ENCODE data around the gene FN3K. TPM values are rescaled to one million over a fixed set of nuclear protein-coding genes. Genes with fewer than 3 reads are reported as not detected.

The FN3K gene
- total and polyA plus RNA-seq, 2 of the 8 experiments (the other 6 are each of a cell fraction or from before 2014, with no cell fraction given) = 0.88 to 14.2 TPM

- Histone ChIP-seq H4K91ac (replicated peaks; ENCODE audit: insufficient read length, low read length) (no peak overlapping the region), H3K4me1 (replicated peaks in 1 of 4; ENCODE audit: control insufficient read depth in 3 of 4, insufficient read depth in 4 of 4, low read length in 3 of 4) (no peaks in the 10 kb centered on the region), H3K4me2 (ENCODE audit: insufficient read depth in 1 of 2, low read depth in 2 of 2, low read length in 2 of 2) (no peak overlapping the region; a peak in 1 of 4 replicates), H2BK15ac (ENCODE audit: low read length) (peak overlapping the region; percentile 88), H3K4me3 (ENCODE audit: extremely low read depth in 1 of 4, insufficient read depth in 2 of 4, low read depth in 3 of 4, low read length in 4 of 4) (no peak overlapping the region), H4K20me1 (replicated peaks in 1 of 2; ENCODE audit: control insufficient read depth in 1 of 2, insufficient read depth in 2 of 2, low read length in 2 of 2) (no peaks in the 10 kb centered on the region), H3K36me3 (ENCODE audit: control insufficient read depth in 2 of 4, insufficient read depth in 4 of 4, low read length in 3 of 4) (no peaks in the 10 kb centered on the region), H3K79me1 (ENCODE audit: low read depth, low read length) (no peaks in the 10 kb centered on the region), H2BK12ac (ENCODE audit: low read depth, low read length) (peak overlapping the region; percentile 27; the same call in 1 of the 2 replicates), H3K14ac (ENCODE audit: insufficient read length) (no peak overlapping the region), H3K9me3 (ENCODE audit: insufficient read depth in 2 of 2, low read depth in 1 of 2, low read length in 1 of 2) (no peaks in the 10 kb centered on the region), H3K18ac (ENCODE audit: extremely low read depth, low read length) (no peak overlapping the region), H4K5ac (ENCODE audit: insufficient read length, low read depth, low read length) (no peak overlapping the region), H3K27ac (ENCODE audit: low read depth, low read length) (no peak overlapping the region), H3K27me3 (replicated peaks in 1 of 4; ENCODE audit: control insufficient read depth in 3 of 4, extremely low read depth in 1 of 4, insufficient read depth in 3 of 4, low read length in 3 of 4) (0 out of 7 replicates have a peak, but pooled peaks cover 0 to 2% (median 0%) of the 10 kb centered on the region in 4 experiments), H3K9ac (replicated peaks in 1 of 4; ENCODE audit: extremely low read depth in 1 of 4, low read depth in 3 of 4, low read length in 3 of 4) (no peak overlapping the region), H2BK120ac (replicated peaks; ENCODE audit: low read depth, low read length) (no peak overlapping the region), H2AFZ (ENCODE audit: low read length) (no peak overlapping the region), H4K8ac (ENCODE audit: extremely low read depth, insufficient read depth, low read length) (no peak overlapping the region; the same call in 1 of the 2 replicates), H2BK5ac (ENCODE audit: low read depth, low read length) (no peak overlapping the region; the same call in 1 of the 2 replicates), H2AK5ac (ENCODE audit: low read depth, low read length) (no peak overlapping the region; the same call in 1 of the 2 replicates), H3K56ac (replicated peaks; ENCODE audit: insufficient read length, low read depth, low read length) (no peak overlapping the region), H2BK20ac (ENCODE audit: low read length) (no peak overlapping the region), H3K23me2 (ENCODE audit: low read depth, low read length) (peaks cover under 1% of the 10 kb centered on the region; the same call in 1 of the 2 replicates), H3K79me2 (ENCODE audit: control insufficient read depth in 1 of 2, insufficient read depth in 2 of 2, low read length in 2 of 2) (no peaks in the 10 kb centered on the region), H3K4ac (replicated peaks; ENCODE audit: insufficient read length, low read depth, low read length) (no peak overlapping the region), H3K23ac (ENCODE audit: insufficient read length) (no peak overlapping the region)
- ChIA-PET CTCF (ENCODE audit: partially characterized antibody) (interaction anchor here (0.8 to 2.9 kb wide), 12 partner anchors 8 to 154 kb away, joined by 3 to 22 read pairs (median 4); no protein-coding TSS in a partner anchor), POLR2A (ENCODE audit: partially characterized antibody) (interaction anchor here (0.8 to 1.2 kb wide), 2 partner anchors 11 to 33 kb away, joined by 3 read pairs; no protein-coding TSS in a partner anchor)
- FAIRE-seq (no peak), DNase-seq (ENCODE audit: low read depth in 1 of 2, low spot score in 2 of 2) (peak in 1 of 2 experiments; percentile 63)
- WGBS, 2 experiments (ENCODE audit: extremely low coverage in 1 of 2, insufficient coverage in 1 of 2, insufficient read length in 1 of 2, insufficient replicate concordance in 2 of 2, low coverage in 1 of 2, low lambda C conversion rate in 2 of 2, missing lambda C conversion rate in 1 of 2) = 86% methylated on average over 29 of the region's 29 CpGs; no CpG with 5 or more reads in 1 of the 2 experiments
- TF ChIP-seq, protein P1, sequence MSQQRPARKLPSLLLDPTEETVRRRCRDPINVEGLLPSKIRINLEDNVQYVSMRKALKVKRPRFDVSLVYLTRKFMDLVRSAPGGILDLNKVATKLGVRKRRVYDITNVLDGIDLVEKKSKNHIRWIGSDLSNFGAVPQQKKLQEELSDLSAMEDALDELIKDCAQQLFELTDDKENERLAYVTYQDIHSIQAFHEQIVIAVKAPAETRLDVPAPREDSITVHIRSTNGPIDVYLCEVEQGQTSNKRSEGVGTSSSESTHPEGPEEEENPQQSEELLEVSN (IDR thresholded peaks at IDR 0.05) = 0 out of 2 replicates have a peak, but pooled peaks have one; percentile 32
- TF ChIP-seq CTCF (IDR thresholded peaks at IDR 0.05; ENCODE audit: control extremely low read depth in 1 of 3, insufficient read depth in 1 of 3, low read depth in 1 of 3, low read length in 3 of 3) (peak in 2 of 3 experiments; percentile 22; a peak in 2 of 4 replicates), CREB1 (IDR thresholded peaks at IDR 0.05) (no peak)
- TF ChIP-seq, protein P2, sequence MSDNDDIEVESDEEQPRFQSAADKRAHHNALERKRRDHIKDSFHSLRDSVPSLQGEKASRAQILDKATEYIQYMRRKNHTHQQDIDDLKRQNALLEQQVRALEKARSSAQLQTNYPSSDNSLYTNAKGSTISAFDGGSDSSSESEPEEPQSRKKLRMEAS (IDR thresholded peaks at IDR 0.05) = peak; percentile 76
Observed at GRCh38 chr17:82710499-82711232, 24.7 kb upstream of the FN3K start.

Measured in H1 (cell line).